CD4-positive, alpha-beta T cell (primary cell): ENCODE measurements around the gene PATJ. TPM values are rescaled to one million over a fixed set of nuclear protein-coding genes. Genes with fewer than 3 reads are reported as not detected.

Source experiments
- ATAC-seq: fragments of 200-7000 bp; cut with Tn5 transposase; one replicate; pipeline ENCODE4 v1.10.0; 2022; ENCODE audit warnings: mild to moderate bottlenecking; ENCODE audit not compliant: poor library complexity
- CTCF ChIA-PET: fragments of 350-600 bp; sonication (Branson Sonifier 250); formaldehyde crosslinking; loops from one replicate; lab custom pipeline; 2021; ENCODE audit warnings: antibody characterized with exemption, inconsistent platforms; lab: Charles Lee
- POLR2A ChIA-PET: fragments of 350-600 bp; sonication (Branson Sonifier 250); formaldehyde crosslinking; loops from one replicate; lab custom pipeline; 2021; ENCODE audit warnings: antibody characterized with exemption, inconsistent platforms; lab: Charles Lee
- DNase-seq, 14 experiments: peaks; one replicate each; pipeline ENCODE4 v3.0.0-alpha.2; 2013 to 2020; ENCODE audit warnings: mixed read lengths in 2 of 14
- H3K27ac ChIP-seq, 2 donors: one replicate each; pipeline versions ENCODE4 v1.5.1 to v1.7.0; 2013; ENCODE audit warnings: low read length in 2 of 2, low read depth in 1 of 2, mild to moderate bottlenecking in 1 of 2
- H3K27me3 ChIP-seq, 2 experiments: 1 replicate in 1 of 2; 2 replicates in 1 of 2; pipeline versions ENCODE4 v1.6.1 to v1.7.0; 2013; ENCODE audit warnings: low read length in 2 of 2, control low read depth in 1 of 2, mild to moderate bottlenecking in 1 of 2, moderate library complexity in 1 of 2; ENCODE audit not compliant: insufficient read depth in 2 of 2, control insufficient read depth in 1 of 2
- H3K36me3 ChIP-seq: one replicate; pipeline ENCODE4 v1.6.1; 2013; ENCODE audit warnings: low read length, control low read depth; ENCODE audit not compliant: insufficient read depth
- H3K4me1 ChIP-seq: one replicate; pipeline ENCODE4 v1.6.1; 2013; ENCODE audit warnings: low read length, control low read depth; ENCODE audit not compliant: insufficient read depth
- H3K4me3 ChIP-seq: one replicate; pipeline ENCODE4 v1.5.1; 2013; ENCODE audit warnings: mild to moderate bottlenecking, low read length, moderate library complexity
- H3K9me3 ChIP-seq, 2 experiments: 1 replicate in 1 of 2; 2 replicates in 1 of 2; pipeline versions ENCODE4 v1.6.1 to v1.7.0; 2013; ENCODE audit warnings: low read length in 2 of 2, mild to moderate bottlenecking in 2 of 2, control low read depth in 1 of 2, moderate library complexity in 1 of 2; ENCODE audit not compliant: control insufficient read depth in 1 of 2, insufficient read depth in 1 of 2
- H3K27ac Mint-ChIP-seq: one replicate; pipeline ENCODE4 v1.8.0; 2020; ENCODE audit warnings: mixed read lengths
- H3K27me3 Mint-ChIP-seq: one replicate; pipeline ENCODE4 v1.8.0; 2021; ENCODE audit warnings: mixed read lengths
- H3K36me3 Mint-ChIP-seq: one replicate; pipeline ENCODE4 v1.8.0; 2021; ENCODE audit warnings: low read depth, mixed read lengths
- H3K4me1 Mint-ChIP-seq: one replicate; pipeline ENCODE4 v1.8.0; 2021; ENCODE audit warnings: low read depth, mixed read lengths
- H3K4me3 Mint-ChIP-seq: one replicate; pipeline ENCODE4 v1.8.0; 2020; ENCODE audit warnings: mild to moderate bottlenecking, mixed read lengths
- H3K9me3 Mint-ChIP-seq: one replicate; pipeline ENCODE4 v1.8.0; 2020; ENCODE audit warnings: mixed read lengths
- intact Hi-C, 2 experiments: fragments of 100-400 bp; cut with DNase I in 1 of 2; cut with micrococcal nuclease in 1 of 2; formaldehyde crosslinking; loops; one replicate each; pipeline versions ENCODE4 v1.15.1 to v1.9.0; 2023 to 2025; cut with DNase I, micrococcal nuclease
- total RNA-seq, 174 experiments: library from RNA in 2 of 174; stranded (reverse) in 2 of 174; gene quantifications; one replicate each; pipeline ENCODE4 v1.2.3 and lab custom pipeline; 2021 to 2026
- TF ChIP-seq, protein P1 (sequence below): fragments of 200-600 bp; IDR thresholded peaks from one replicate; pipeline ENCODE4 v1.8.0; 2022; ENCODE audit warnings: antibody characterized with exemption, mild to moderate bottlenecking

Gene PATJ
- total RNA-seq, 2 experiments from 2014 or later, result 50.4 to 54.1 TPM

DNA sequence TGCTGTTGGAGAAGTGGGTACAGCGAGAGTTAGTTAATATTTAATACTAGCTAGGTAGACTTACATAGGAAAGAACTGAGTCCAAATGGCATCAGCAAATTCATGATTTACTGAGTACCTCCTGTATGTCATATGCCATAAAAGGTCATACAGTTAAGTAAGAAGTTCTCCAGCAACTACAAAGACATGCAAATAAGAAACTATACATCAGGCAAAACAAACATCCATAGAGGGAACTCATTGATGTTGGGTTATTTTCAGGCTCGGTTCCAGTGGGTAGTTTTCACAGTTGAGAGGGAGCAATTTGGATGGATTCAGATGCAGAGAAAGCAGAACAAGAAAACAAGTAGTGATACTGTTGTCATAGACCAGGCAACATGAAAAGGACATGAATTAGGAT, 287.4 kb downstream of the PATJ start:
- H3K36me3 ChIP-seq, result no peaks in the 10 kb centered on the region
- no peak overlapping the region for H3K4me3 ChIP-seq
- no peaks in the 10 kb centered on the region for H3K4me1 ChIP-seq
- peaks cover 3% of the 10 kb centered on the region for H3K9me3 Mint-ChIP-seq
- no peaks in the 10 kb centered on the region for H3K4me1 Mint-ChIP-seq
- DNase-seq, result no peak
- TF ChIP-seq, protein P1, sequence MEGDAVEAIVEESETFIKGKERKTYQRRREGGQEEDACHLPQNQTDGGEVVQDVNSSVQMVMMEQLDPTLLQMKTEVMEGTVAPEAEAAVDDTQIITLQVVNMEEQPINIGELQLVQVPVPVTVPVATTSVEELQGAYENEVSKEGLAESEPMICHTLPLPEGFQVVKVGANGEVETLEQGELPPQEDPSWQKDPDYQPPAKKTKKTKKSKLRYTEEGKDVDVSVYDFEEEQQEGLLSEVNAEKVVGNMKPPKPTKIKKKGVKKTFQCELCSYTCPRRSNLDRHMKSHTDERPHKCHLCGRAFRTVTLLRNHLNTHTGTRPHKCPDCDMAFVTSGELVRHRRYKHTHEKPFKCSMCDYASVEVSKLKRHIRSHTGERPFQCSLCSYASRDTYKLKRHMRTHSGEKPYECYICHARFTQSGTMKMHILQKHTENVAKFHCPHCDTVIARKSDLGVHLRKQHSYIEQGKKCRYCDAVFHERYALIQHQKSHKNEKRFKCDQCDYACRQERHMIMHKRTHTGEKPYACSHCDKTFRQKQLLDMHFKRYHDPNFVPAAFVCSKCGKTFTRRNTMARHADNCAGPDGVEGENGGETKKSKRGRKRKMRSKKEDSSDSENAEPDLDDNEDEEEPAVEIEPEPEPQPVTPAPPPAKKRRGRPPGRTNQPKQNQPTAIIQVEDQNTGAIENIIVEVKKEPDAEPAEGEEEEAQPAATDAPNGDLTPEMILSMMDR, result no peak
- H3K36me3 Mint-ChIP-seq, result peaks cover 65% of the 10 kb centered on the region
- intact Hi-C loops, result no loop called here
- no peak overlapping the region for H3K27ac ChIP-seq
- no peaks in the 10 kb centered on the region for H3K27me3 ChIP-seq
- H3K27me3 Mint-ChIP-seq, result no peaks in the 10 kb centered on the region
- H3K4me3 Mint-ChIP-seq, result no peak overlapping the region
- ChIA-PET CTCF (no interaction called here), POLR2A (no interaction called here)
- H3K9me3 ChIP-seq, result peaks cover 0 to 4% of the 10 kb centered on the region in 2 experiments
- no peak overlapping the region for H3K27ac Mint-ChIP-seq
- no peak for ATAC-seq

- intact Hi-C loops, result no loop called here
- H3K4me1 Mint-ChIP-seq, result no peaks in the 10 kb centered on the region
- CTCF ChIA-PET, result interaction anchor here (0.7 kb wide), 1 partner anchor 1462 kb away, joined by 3 read pairs; no protein-coding TSS in a partner anchor
These were observed 292.5 kb downstream of the PATJ start for GRCh38 chr1:62034790-62035189.

DNA sequence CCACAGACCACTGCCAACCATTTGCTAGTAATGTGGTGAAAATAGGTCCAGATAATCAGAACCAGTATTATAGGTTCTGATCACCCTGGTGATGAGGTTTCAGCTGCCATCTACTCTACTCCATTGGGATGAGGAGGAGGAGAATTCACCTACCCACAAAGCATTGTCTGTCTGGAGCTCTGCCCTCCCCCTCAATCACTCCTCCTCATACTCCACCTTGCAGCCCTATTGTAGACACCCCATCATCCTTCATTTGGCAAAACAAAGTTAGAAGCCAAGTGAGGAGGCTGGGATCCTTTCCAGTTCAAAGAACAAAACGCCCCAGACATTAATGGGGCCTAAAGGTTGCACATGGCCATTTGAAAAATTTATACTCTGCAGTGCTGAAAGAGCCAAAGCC, 295.0 kb downstream of the PATJ start:
- TF ChIP-seq, protein P1, result no peak
- ATAC-seq (no peak), DNase-seq (no peak)
- Histone ChIP-seq H3K27ac (no peak overlapping the region), H3K9me3 (no peaks in the 10 kb centered on the region), H3K4me1 (no peaks in the 10 kb centered on the region), H3K4me3 (no peak overlapping the region), H3K36me3 (peaks cover 4% of the 10 kb centered on the region), H3K27me3 (no peaks in the 10 kb centered on the region)
- no peaks in the 10 kb centered on the region for H3K27me3 Mint-ChIP-seq
- no peak overlapping the region for H3K4me3 Mint-ChIP-seq
- ChIA-PET POLR2A (no interaction called here), CTCF (no interaction called here)
- peaks cover 23% of the 10 kb centered on the region for H3K36me3 Mint-ChIP-seq
- no peaks in the 10 kb centered on the region for H3K9me3 Mint-ChIP-seq
- H3K4me1 Mint-ChIP-seq, result no peaks in the 10 kb centered on the region
- H3K27ac Mint-ChIP-seq, result no peak overlapping the region
- intact Hi-C loops, result no loop called here

More at GRCh38 chr1:62034790-62035189, 292.5 kb downstream of the PATJ start:
- POLR2A ChIA-PET, result no interaction called here
- ATAC-seq (no peak), DNase-seq (no peak)
- Mint-ChIP-seq H3K4me3 (no peak overlapping the region), H3K36me3 (peaks cover 28% of the 10 kb centered on the region), H3K27me3 (no peaks in the 10 kb centered on the region), H3K27ac (no peak overlapping the region), H3K9me3 (no peaks in the 10 kb centered on the region)
- H3K36me3 ChIP-seq, result peaks cover 4% of the 10 kb centered on the region
- H3K9me3 ChIP-seq, result no peaks in the 10 kb centered on the region
- no peak overlapping the region for H3K4me3 ChIP-seq
- no peaks in the 10 kb centered on the region for H3K4me1 ChIP-seq
- H3K27me3 ChIP-seq, result no peaks in the 10 kb centered on the region
- H3K27ac ChIP-seq, result no peak overlapping the region
- TF ChIP-seq, protein P1, result no peak
